IMR-90 (cell line): ENCODE data around the gene SLC16A7.

Experiments used
- BHLHE40 ChIP-seq: fragments of 150-350 bp; IDR thresholded peaks from 2 replicates; pipeline ENCODE4 v1.6.1; 2016; ENCODE audit warnings: mild to moderate bottlenecking, low read depth, low read length
- CEBPB ChIP-seq: IDR thresholded peaks from 2 replicates; pipeline ENCODE4 v1.6.1; 2012; ENCODE audit warnings: low read depth, low read length, improper control_type of control experiment
- MAFK ChIP-seq: IDR thresholded peaks from 2 replicates; pipeline ENCODE4 v1.6.1; 2012; ENCODE audit warnings: low read depth, low read length, improper control_type of control experiment
- MXI1 ChIP-seq: IDR thresholded peaks from 2 replicates; pipeline ENCODE4 v1.6.1; 2012; ENCODE audit warnings: low read depth, mild to moderate bottlenecking, low read length, moderate library complexity, borderline replicate concordance
- POLR2A ChIP-seq: IDR thresholded peaks from 2 replicates; pipeline ENCODE4 v1.6.1; 2012; ENCODE audit warnings: mild to moderate bottlenecking, low read depth, low read length
- RFX5 ChIP-seq: IDR thresholded peaks from 2 replicates; pipeline ENCODE4 v1.8.0; 2012; ENCODE audit warnings: low read depth, mild to moderate bottlenecking, low read length, moderate library complexity
- TF ChIP-seq, protein P1 (sequence below): conservative IDR thresholded peaks from 2 replicates; pipeline ENCODE4 v1.5.1; 2012; ENCODE audit warnings: mild to moderate bottlenecking, low read depth, low read length, improper control_type of control experiment
- TF ChIP-seq, protein P2 (sequence below): fragments of 150-350 bp; IDR thresholded peaks from 2 replicates; pipeline ENCODE4 v1.6.1; 2016; ENCODE audit warnings: low read depth, mild to moderate bottlenecking, low read length, moderate library complexity, borderline replicate concordance

DNA sequence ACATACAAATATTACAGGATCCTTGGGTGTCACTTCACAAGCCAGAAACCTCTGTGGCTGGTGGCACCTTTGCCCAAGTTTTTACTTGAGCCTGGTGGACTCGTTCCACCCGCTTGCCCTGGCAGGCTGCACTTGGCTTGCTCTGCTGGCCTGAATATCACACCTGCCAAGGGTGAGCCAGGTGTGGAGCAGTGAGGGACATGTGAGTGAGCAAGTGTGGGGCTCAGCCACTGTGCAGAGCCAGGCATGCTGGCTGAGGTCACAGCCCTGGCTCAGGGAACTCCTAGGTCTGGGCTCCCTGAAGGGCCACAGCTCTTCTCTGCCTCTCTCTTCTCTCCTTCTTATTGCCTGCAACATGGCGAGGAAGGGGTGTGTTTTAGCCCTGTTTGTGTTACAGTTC is 82.0 kb downstream of the SLC16A7 start:
- TF ChIP-seq MAFK, result no peak
- TF ChIP-seq POLR2A, result no peak
- TF ChIP-seq, protein P1, sequence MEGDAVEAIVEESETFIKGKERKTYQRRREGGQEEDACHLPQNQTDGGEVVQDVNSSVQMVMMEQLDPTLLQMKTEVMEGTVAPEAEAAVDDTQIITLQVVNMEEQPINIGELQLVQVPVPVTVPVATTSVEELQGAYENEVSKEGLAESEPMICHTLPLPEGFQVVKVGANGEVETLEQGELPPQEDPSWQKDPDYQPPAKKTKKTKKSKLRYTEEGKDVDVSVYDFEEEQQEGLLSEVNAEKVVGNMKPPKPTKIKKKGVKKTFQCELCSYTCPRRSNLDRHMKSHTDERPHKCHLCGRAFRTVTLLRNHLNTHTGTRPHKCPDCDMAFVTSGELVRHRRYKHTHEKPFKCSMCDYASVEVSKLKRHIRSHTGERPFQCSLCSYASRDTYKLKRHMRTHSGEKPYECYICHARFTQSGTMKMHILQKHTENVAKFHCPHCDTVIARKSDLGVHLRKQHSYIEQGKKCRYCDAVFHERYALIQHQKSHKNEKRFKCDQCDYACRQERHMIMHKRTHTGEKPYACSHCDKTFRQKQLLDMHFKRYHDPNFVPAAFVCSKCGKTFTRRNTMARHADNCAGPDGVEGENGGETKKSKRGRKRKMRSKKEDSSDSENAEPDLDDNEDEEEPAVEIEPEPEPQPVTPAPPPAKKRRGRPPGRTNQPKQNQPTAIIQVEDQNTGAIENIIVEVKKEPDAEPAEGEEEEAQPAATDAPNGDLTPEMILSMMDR, result no peak
- TF ChIP-seq BHLHE40, result no peak
- TF ChIP-seq CEBPB, result no peak
- TF ChIP-seq, protein P2, sequence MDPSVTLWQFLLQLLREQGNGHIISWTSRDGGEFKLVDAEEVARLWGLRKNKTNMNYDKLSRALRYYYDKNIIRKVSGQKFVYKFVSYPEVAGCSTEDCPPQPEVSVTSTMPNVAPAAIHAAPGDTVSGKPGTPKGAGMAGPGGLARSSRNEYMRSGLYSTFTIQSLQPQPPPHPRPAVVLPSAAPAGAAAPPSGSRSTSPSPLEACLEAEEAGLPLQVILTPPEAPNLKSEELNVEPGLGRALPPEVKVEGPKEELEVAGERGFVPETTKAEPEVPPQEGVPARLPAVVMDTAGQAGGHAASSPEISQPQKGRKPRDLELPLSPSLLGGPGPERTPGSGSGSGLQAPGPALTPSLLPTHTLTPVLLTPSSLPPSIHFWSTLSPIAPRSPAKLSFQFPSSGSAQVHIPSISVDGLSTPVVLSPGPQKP, result no peak
- TF ChIP-seq RFX5, result no peak
- TF ChIP-seq MXI1, result no peak
